CD4-positive, alpha-beta T cell treated with Interleukin-4 for 1 hour (primary cell): Measurements from ENCODE around the gene NRG2.

Experiments
- DNase-seq, 2 donors: peaks; one replicate each; pipeline ENCODE4 v3.0.0-alpha.2; 2020 to 2022

The NRG2 gene

GRCh38 chr5:139806726-139807646 lies 236.1 kb downstream of the NRG2 start:
- no peak for DNase-seq

GRCh38 chr5:139806111-139806510 lies 237.0 kb downstream of the NRG2 start:
- DNase-seq = no peak

- no peak for DNase-seq
These were observed 237.6 kb downstream of the NRG2 start for GRCh38 chr5:139805545-139805944.

- no peak for DNase-seq
These were observed 238.2 kb downstream of the NRG2 start for GRCh38 chr5:139804800-139805397.

GRCh38 chr5:139803978-139804377 lies 239.1 kb downstream of the NRG2 start:
- DNase-seq = no peak

GRCh38 chr5:139799359-139799758 lies 243.7 kb downstream of the NRG2 start:
- no peak for DNase-seq

- DNase-seq = no peak
These were observed 244.2 kb downstream of the NRG2 start for GRCh38 chr5:139798883-139799282.

- no peak for DNase-seq
These were observed 245.1 kb downstream of the NRG2 start for GRCh38 chr5:139797856-139798510.

GRCh38 chr5:139797335-139797734 lies 245.8 kb downstream of the NRG2 start:
- DNase-seq = no peak
